M059J (cell line): ENCODE data around the gene CALN1. TPM values are rescaled to one million over a fixed set of nuclear protein-coding genes. Genes with fewer than 3 reads are reported as not detected.
A peak's percentile ranks its signal among the peaks of the same experiment; 100 is the strongest.
"Not testable (repeated sequence)": the region's sequence is repeated elsewhere in the genome, so short reads cannot be mapped to it uniquely, and the experiment has no call there.

Source experiments
- DNase-seq: peaks from one replicate; pipeline ENCODE4 v3.0.0-alpha.2; 2012; ENCODE audit warnings: low read depth
- total RNA-seq: library from RNA; depleted of rRNA; stranded (reverse); fragments of >200 nt; shearing (Covaris generic); gene quantifications from 2 replicates; pipeline ENCODE4 v1.2.3, GENCODE V29; 2014

Gene CALN1
- total RNA-seq, 1 experiment from 2014 or later: not detected

DNA sequence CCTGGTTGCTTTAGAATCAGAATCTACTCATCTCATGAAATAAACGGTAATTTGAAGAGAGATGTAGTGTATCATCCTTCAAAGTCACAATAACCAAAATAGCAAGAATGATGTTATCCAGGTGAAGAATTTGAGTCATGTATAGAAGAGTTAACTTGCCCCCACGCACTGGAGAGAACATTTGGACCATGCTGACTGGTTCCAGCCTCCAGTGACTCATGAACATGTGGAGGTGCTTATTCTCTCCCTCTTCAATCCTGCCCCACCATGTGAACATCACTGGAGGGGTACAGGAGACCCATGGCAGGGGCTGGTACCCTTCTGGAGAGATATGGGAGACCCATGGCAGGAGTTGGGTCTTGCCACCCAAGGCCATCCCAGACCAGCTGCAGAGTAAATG is 427.8 kb downstream of the CALN1 start:
- DNase-seq: no peak

DNA sequence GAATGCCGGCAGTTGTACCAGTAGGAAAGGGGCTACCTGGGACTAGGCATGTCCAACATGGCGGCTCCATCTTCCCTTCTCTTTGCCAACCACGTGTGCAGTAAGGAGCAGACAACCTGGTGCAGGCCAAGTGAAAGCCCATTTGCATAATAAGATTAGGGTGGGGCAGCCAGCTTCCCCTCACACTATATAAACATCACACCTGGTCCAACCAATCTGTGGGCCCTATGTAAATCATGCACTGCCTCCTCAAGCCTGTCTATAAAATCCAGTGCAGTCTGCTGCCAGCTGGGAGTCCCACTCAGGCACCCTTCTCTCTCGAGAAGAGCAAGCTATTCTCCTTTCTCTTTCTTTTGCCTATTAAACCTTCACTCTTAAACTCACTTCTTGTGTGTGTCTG is 429.3 kb downstream of the CALN1 start:
- DNase-seq: no peak

DNA sequence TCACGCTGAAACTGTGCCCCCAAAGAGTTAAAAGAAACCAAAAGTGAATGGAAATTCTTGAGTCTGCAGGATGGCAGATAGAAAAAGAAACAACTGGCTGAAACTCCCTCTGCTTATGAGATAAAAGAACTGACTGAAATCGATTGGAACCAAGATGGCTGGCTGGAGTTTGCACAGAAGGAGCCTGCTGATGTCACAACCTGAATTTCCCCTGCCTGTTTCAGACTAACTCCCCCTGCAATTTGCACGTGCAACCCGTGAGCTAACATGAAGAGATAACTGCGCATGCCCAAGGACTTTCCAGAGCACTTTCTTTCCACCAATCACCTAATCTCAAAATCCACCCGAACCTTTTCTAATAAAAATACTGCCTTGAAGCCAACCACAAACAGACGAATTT is 435.5 kb downstream of the CALN1 start:
- DNase-seq: peak; percentile 32

DNA sequence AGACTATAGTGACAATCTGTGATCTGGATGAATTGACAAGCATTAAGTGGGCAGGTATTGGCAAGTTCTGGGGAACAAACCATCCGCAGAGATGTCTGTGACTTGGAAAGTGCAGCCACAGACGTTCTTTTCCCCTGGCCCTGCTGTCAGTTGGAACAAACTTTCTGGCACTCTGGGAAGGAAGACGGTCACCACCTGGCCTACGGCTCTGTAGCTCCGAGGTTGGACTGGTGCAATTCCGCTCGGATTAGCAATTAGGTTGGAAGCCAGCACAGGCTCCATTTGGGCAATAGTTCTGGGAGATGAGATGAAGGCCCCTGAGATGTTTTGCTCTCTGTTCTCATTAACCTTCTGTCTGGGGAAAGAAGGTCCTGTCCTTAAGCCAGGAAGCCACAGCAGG is 437.5 kb downstream of the CALN1 start:
- DNase-seq: no peak

DNA sequence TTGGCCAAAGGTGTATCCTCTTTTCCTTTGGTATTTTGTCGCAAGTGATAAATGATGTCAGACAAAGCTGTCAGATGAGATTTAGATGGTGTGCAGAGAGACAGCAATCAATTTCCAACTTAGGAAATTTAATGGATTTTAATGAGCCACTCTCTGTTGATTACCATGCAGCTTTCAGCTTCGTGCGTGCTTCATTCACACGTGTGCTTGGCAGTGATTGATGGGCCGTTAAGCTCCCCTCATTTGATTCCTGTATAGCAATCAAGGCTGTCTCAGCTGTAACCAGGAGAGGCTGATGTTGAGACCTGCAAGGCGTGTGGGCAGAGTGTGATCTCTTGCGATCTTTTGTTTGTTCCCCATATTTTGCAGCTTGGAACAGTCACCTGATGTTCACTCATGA is 439.6 kb downstream of the CALN1 start:
- DNase-seq: no peak

DNA sequence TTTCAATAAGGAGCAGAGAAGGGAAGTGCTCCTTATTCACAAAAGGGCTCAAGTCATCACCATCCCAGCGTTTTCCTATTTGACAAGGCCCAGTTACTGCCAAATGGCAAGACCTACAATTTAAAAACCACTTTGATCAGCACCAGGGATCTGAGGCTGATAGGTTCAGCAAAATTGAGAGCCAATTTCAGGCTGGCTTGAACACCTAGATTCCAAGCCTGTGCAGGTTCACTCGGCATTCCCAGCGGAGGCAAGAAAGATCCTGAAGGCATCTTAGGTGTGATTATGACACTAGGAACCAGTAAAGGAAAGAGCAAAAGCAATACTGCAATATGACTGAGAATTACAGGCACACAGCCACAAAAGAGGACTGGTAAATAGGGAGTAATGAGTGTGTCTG is 441.4 kb downstream of the CALN1 start:
- DNase-seq: no peak

DNA sequence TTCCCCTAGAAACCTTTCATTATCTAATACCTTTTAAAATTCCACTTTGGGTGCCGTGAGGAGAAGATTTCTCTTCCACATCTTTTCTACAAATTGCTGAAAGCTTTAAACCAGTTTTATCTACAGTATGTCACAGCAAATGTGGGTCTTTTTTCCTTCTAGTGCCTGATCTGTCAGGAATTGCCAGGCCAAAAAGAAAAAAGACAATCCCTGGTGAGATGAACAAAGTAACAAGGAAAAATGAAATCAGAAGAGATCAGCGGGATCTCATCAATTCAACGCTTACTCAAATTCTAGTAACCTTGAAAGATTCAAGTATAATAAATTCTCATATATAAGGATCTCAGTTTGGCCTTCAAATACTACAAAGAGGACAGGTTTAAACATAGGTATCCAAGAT is 449.5 kb downstream of the CALN1 start:
- no peak for DNase-seq

DNA sequence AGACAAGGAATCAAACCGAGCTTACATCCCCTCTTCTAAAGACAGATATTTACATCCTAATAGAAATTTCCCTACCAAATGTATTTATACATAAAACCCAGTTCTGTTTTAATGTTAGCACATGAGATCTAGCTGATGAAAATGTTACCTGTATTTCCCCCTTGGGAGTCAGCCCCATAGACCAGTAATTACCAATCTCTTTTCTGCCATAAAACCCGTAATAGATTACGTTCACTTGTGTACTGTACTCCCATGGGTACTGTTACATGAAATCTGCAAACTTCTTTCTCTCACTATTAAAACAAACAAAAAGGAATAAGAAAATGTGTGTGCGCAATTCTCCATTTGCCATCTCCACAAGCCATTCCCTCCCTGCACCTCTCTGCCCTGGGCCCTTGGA is 450.9 kb downstream of the CALN1 start:
- no peak for DNase-seq

DNA sequence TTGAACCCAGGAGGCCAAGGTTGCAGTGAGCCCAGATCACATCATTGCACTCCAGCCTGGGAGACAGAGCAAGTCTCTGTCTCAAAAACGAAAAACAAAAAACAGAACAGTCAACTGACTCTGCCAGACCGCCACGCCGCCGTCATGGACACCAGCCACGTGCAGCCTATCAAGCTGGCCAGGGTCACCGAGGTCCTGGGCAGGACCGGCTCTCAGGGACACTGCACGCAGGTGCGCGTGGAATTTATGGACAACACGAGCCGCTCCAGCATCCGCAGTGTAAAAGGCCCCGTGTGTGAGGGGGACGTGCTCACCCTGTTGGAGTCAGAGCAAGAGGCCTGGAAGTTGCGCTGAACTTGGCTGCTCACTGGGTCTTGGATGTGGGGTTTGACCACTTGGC is 470.0 kb downstream of the CALN1 start:
- no peak for DNase-seq

DNA sequence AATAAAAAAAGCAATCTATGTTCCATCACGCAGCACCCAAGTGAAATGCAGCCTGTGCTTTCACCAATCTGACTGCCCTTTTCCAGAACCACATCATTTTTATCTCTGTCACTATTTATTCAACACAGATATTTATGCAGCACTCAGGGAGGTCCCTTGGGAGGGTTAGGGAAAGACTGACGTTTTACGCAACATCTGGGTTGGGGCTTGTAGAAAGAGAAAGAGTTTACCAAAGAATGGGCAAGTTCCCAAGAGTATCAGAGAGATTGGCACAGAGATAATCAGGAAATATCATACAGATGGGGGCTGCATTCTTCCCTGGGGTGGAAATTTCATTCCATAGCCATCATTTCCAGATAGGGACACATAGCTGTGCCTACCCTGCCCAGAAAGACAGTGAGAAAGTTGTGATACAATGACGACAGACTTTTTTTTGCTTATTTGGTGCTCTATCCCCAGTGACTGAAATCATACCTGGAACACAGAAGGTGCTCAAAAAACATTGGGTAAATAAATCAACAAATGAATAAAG is 474.2 kb downstream of the CALN1 start:
- DNase-seq: no peak

DNA sequence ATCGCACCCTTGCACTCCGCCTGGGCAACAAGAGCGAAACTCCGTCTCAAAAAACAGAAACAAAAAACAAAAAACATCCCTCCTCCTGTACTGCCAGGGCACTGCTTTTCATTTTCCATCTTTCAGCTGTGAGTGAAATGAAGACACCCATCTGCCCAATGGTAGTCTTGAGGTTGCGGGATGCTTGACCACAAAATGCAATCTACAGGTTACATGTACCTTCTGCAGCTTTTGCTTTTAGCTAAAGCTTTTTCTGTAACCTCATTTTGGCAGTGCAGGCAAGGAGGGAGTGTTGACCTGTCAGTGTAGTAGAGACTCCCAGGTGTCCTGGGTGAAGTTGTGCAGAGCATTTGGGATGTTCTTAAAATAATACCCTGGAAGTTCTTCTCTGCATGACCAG is 476.5 kb downstream of the CALN1 start:
- DNase-seq: no peak

DNA sequence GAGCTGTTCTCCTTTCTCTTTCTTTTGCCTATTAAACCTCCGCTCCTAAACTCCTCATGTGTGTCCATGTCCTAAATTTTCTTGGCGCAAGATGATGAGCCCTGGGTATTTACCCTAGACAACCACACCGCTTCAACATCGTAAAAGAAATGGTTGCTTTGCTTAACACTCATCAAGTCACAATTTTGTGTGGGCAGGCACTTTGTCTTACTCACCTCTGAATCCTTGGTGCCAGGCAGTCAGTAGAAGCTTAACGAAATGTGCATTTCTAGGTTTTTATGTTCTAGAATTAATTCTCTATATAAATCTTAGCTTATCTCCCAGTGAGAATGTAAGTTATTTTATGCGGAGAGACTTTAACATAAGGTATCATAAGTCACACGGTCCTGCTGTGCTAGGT is 478.7 kb downstream of the CALN1 start:
- DNase-seq: no peak

DNA sequence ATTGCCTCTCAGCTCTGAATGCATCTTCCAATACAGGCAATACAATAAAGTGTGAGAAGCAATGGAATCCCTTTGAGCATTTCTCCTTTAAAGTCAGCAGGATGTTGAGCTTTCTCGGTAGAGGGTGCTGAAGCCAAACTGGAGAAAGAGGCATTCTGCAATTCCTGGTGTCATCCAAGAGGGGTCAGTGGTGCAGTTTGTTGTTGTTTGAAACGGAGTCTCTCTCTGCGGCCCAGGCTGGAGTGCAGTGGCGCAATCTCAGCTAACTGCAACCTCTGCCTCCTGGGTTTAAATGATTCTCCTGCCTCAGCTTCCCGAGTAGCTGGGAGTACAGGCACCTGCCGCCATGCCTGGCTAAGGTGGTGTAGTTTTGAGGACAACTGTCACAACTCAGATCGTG is 486.5 kb downstream of the CALN1 start:
- DNase-seq: no peak

DNA sequence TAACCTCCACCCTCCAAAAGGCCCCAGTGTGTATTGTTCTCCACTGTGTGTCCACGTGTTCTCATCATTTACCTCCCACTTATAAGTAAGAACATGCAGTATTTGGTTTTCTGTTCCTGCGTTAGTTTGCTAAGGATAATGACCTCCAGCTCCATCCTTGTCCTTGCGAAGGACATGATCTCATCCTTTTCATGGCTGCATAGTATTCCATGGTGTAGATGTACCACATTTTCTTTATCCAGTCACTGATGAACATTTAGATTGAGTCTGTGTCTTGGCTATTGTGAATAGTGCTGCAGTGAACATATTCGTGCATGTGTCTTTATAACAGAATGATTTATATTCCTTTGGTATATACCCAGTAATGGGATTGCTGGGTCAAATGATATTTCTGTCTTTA is 497.9 kb downstream of the CALN1 start:
- not testable (repeated sequence) for DNase-seq

DNA sequence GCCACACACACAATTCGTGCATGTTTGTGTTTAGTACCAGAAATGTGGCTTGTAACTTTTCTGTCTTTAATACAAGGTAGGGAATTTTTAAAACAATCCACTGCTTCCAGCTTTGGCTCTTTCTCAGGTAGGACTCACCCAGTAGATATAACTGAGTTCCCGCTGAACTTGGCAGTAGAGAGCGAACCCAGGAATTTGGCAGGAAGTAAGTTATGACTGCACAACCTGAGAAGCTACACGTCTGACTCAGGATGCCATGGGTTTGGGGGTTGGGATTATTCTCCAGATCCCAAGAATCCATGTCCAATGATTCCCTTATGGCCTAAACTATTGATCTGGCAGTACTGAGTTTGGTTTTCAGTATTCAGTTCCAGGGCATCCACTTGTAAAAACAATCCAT is 499.7 kb downstream of the CALN1 start:
- DNase-seq: peak; percentile 35

DNA sequence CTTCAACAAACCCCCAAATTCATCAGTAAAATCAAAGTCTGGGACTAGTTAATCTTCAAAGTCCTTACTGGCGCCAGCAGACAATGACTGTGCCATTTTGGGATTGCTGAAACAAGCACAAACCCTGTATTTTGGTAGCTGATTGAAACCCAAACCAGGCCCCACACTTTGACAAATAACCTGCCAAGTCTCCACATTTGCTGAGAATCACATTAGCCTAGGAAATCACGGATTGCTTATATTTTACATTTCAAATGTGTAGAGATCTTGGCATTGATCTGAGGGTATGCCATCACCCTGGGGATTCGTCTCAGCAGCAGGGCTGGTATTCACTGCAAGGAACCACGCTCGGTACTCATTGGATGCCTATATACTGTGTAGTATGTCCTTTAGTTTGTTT is 501.1 kb downstream of the CALN1 start:
- DNase-seq: no peak

DNA sequence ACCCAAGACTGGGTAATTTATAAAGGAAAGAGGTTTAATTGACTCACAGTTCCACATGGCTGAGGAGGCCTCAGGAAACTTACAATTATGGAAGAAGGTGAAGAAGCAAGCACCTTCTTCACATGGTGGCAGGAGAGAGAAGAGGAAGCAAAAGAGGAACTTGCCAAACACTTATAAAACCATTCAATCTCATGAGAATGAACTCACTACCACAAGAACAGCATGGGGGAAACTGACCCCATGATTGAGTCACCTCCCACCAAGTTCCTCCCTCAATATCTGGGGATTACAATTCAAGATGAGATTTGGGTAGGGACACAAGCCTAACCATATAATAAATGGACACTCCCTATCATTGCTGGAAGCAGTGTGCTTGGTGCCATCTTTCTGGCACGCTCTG is 506.3 kb downstream of the CALN1 start:
- no peak for DNase-seq

DNA sequence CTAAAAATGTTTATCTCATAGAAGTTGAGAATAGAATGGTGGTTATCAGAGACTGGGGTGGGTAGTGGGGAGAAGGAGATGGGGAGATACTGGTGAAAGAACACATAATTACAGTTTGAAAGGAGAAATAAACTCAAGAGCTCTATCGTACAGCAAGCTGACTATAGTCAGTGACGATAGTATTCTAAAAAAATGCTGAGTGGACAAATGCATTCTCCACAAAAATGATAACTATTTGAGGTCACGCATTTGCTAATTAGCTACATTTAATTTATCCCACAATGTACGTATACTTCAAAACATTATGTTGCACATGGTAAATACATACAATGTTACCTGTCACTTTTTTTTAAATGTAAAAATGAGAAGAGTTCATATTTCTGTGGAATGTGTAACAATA is 507.7 kb downstream of the CALN1 start:
- no peak for DNase-seq

DNA sequence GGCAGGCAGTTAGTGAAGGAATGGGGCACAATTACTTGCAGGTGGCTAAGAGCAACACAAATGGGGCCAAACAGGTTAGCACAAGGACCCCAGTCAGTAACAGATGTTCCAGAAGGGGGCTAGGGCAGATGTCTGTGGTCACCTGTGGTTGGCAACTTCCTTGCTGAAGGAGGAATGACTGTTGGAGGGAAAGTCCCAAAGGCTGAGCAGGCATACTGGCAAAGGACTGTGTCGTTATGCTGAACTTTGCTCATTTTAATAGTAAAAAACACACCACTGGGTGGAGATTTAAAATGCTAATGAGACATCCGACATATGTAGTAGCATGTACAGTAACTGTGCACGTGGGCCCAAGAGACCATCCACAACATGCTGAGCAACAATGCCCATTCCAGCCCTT is 511.6 kb downstream of the CALN1 start:
- no peak for DNase-seq

DNA sequence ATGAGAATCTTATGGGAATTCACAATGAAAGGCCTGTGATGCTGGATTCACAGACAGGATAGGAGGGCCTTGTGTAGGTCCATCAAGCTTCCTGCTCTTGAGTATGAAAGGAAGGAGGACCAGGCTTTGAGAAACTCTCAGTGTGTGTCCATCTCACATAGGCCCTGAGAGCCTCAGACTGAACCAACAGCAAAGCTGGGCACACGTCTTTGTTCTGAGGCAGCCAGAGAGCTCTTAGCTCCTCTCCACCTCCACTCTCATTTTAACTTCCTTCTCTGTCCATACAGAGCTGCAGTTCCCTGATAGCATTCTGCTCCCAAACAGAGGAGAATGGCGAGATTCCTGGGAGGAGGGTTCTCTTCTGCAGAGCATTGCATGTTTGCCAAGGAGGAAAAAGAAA is 515.6 kb downstream of the CALN1 start:
- DNase-seq: no peak

DNA sequence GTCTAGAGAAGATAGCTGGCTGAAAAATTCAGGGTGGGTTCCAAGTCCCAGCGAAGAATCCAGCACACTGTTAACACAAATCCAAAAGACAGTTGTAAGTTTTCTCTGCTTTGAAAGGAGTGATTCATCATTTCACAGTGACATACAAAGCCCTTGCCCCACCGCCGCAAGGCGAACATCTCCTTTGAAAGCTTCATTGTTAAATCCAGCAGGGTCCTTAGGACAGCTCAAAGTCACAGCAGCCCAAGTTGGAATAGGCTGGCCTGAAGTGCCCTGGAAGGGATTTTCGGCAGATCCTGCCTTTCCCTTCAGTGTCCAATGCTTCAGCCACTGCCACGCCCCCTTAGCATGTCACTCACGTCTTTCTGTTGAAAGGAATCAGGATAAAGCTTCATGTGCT is 526.1 kb downstream of the CALN1 start:
- peak; percentile 43 for DNase-seq

DNA sequence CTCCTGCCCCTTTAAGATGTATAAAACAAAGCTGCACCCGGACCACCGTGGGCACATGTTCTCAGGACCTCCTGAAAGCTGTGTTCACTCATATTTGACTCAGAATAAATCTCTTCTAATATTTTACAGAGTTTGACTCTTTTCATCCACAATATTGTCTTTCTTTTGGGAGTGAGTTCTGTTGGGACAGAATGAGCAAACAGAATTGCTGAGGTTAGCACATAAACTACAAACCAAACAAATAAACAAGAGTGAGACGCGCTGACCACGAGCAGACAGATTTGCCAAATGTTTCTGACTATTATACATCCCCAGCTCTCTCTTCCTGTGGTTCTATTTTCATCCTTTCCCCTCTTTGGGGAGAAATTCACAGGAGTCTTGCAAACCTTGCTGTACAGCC is 526.7 kb downstream of the CALN1 start:
- no peak for DNase-seq

DNA sequence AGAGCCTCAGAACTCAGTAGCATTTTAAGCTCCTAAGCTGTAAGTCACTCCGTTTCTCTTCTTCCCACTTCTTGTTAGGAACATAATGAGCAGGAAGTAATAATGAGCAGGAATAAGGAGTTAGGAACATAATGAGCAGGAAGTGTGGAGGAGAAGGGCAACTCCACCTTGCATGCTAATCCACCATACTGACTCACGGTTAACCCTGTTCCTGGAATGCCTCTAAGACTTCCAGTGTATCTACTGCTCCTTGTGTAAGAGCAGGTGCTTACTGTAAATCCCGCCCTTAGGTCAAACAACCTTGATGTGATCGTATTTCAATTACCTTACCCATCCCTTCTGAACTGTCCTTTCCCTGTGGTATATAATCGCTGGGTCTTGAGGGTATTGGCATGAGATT is 528.7 kb downstream of the CALN1 start:
- no peak for DNase-seq

DNA sequence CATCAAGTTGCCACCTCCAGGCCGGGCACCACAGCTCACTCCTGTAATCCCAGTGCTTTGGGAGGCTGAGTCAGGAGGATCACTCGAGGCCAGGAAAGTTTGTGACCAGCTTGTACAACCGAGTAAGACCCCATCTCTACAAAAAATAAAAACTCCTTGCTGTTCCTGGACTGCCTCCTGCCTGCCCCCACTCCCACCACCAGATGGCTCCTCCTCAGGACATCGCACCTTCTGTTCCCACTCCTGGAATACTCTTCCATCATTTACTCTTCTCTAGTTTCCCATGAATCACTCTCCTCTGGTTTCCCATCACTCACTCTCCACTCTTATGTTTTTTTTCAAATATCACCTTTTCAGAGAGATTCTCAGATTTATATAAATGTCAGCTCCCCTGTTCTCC is 540.7 kb downstream of the CALN1 start:
- no peak for DNase-seq

DNA sequence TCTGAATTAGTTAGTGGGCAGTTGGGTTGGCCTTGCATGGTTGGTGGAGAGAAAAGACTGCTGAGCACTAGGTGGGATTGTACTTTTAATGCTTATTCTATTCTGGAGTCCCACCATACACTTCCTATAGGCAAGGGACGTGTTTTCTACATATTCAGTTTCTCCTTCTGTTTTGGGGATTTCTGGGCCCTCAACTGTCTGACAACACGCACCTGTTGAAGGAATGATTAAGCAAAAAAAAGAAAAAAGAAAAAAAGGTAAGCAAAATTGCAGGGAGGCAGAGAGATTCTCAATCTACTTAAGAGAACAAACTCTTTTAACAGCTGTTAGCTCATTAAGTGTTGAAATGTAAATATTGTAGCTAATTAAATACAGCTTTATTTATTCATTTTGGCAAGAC is 541.3 kb downstream of the CALN1 start:
- DNase-seq: no peak
